Measurements from ENCODE around the gene PXYLP1.

The PXYLP1 gene

GRCh38 chr3:141330235-141330634 lies 98.6 kb downstream of the PXYLP1 start:
- DNase-seq = no peak

- DNase-seq = no peak
Measured at GRCh38 chr3:141330718-141331376, 99.2 kb downstream of the PXYLP1 start.

- DNase-seq = no peak
Measured at GRCh38 chr3:141331377-141332318, 100.0 kb downstream of the PXYLP1 start.

- no peak for DNase-seq
Measured at GRCh38 chr3:141332416-141332815, 100.8 kb downstream of the PXYLP1 start.

GRCh38 chr3:141333836-141334626 lies 102.4 kb downstream of the PXYLP1 start:
- DNase-seq = no peak

- DNase-seq = no peak
Measured at GRCh38 chr3:141334627-141335250, 103.1 kb downstream of the PXYLP1 start.

- DNase-seq = no peak
Measured at GRCh38 chr3:141335531-141336061, 104.0 kb downstream of the PXYLP1 start.

- no peak for DNase-seq
Measured at GRCh38 chr3:141336672-141337522, 105.3 kb downstream of the PXYLP1 start.

- no peak for DNase-seq
Measured at GRCh38 chr3:141337523-141337854, 105.9 kb downstream of the PXYLP1 start.

GRCh38 chr3:141337991-141338390 lies 106.4 kb downstream of the PXYLP1 start:
- no peak for DNase-seq

GRCh38 chr3:141338881-141339280 lies 107.3 kb downstream of the PXYLP1 start:
- DNase-seq = no peak

- no peak for DNase-seq
Measured at GRCh38 chr3:141341536-141341935, 109.9 kb downstream of the PXYLP1 start.

GRCh38 chr3:141342386-141342785 lies 110.8 kb downstream of the PXYLP1 start:
- no peak for DNase-seq

GRCh38 chr3:141343077-141343476 lies 111.5 kb downstream of the PXYLP1 start:
- DNase-seq = no peak

- no peak for DNase-seq
Measured at GRCh38 chr3:141343865-141344271, 112.2 kb downstream of the PXYLP1 start.

Measured in CD4-positive, alpha-beta T cell treated with Interleukin-1 beta for 1 hour (primary cell).